Measurements from ENCODE around the gene STK32A. TPM values are rescaled to one million over a fixed set of nuclear protein-coding genes. Genes with fewer than 3 reads are reported as not detected.

STK32A gene
- total RNA-seq, 1 donor from 2014 or later, result not detected

DNA sequence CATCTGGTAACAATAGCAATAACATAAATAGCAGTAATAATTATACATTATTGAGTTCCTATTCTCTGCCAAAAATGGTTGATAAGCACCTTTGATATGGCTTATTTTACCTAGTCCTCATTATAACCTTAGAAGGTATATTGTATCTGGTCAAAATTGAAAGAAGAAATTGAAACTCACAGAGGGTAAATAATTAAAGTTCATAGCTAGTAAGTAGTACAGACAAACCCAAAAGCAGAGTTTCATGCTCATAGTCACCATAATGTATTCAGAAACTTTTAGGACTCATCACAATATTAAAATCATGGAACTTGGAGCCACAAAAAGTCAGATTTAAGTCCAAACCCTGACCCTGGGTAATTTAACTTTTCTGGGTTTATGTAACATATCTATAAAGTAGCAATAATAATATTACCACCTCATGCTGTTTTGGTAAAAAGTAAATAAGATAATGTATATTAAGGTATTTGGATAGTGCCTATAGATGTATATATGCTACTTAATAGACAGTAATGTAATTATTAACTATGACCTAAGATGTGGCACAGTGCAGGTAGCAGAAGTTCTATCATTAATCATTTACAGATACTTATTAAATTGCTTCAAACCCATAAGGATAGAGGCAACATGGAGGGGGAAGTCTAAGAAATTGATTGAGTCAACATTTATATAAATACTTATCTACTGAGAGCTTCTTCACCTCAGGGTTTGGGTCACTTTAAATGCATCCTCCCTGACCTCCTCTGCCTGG lies 32.4 kb downstream of the STK32A start:
- DNase-seq, result no peak

DNA sequence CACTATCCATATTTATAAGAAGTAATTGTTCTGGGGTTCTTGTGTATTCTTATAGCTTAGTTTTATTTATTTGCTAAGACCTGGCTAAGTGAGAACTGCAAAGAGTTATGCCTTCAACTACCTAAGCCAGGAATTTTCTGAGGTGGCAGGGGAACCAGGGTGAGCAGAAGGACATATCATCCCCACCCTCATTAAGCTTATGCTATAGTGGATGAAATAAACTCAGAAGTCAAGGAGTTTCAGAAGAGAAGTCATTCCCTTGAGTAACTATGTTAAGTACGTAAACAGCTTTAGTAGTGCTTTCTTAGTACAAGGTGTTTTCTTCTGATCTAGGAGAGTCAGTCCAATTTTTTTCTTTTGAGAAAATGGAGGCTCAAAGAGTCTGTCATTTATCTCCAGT lies 41.7 kb downstream of the STK32A start:
- DNase-seq, result no peak

DNA sequence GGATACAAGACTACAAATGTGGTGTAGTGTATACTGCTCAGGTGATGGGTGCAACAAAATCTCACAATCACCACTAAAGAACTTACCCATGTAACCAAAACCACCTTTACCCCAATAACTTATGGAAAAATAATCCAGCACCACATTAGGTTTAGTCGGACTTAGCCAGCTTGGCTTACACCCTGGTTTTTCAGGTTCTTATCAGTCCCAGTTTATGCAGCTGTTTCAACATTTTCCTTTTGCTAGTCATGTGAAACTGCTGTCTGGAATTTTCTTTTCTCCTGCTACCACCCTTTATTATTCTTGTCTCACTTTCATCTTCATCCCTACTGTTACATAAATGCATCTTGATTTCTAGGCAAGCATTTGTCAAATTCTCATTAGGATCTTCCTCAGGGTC lies 51.5 kb downstream of the STK32A start:
- DNase-seq, result no peak

DNA sequence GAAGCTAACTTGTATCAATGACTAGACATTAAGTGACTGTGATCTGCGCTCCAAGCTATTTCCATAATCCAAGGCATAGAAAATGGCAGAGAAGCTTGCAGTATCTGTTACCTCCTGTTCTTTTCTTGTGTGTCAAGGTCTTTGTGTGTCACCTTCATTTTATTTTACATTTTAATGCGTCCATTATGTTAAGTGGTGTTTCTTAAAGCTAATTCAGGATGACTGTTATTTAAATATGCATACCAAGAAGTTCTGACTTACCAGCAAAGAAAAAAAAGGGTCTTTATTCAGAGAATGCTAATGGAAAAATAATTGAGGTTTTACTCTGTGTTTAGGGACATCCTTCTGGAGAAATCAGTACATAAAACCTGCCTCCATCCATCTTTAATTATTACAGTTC lies 52.3 kb downstream of the STK32A start:
- no peak for DNase-seq

GRCh38 chr5:147290261-147290660 lies 55.4 kb downstream of the STK32A start:
- DNase-seq, result no peak

DNA sequence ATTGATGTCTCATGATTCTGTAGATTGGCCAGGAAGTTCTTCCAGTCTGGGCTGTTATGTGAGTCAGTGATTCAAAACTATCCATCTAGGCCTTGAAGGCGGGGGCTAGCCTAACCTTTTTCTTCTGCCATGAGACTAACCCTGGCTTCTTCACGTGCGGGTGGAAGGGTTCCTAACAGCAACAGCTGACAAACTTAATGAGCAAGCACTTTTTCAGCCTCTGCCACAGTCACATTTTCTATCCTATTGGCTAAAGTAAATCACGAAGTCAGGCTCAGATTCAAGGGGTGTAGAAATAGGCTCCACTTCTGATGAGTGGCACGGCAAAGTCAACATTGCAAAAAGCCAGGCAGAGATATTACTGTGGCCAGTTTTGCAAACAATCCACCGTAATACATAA lies 68.4 kb downstream of the STK32A start:
- peak; percentile 35 for DNase-seq

- DNase-seq, result peak; percentile 89
Observed at GRCh38 chr5:147303976-147304375, 69.2 kb downstream of the STK32A start.

DNA sequence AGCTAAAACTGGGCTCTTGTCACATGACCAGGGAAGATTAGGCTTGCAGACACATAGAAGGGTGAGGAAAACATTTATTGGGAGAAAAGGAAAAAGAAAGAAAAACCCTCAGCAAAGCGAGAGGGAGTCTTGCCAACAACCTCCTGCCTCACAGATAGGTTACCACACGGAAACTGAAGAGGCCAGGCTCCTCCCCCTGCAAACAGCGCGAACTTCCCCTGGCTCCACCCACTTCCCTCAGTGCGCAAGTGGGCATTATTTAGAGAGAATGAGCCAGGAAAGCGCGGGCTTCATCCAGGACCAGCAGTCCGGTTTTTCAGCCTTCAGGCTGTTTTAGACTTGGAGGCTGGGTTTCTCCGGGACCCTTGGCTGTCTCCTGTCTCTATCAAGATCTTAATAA lies 70.3 kb downstream of the STK32A start:
- DNase-seq, result no peak

- no peak for DNase-seq
Observed at GRCh38 chr5:147306351-147306750, 71.5 kb downstream of the STK32A start.

DNA sequence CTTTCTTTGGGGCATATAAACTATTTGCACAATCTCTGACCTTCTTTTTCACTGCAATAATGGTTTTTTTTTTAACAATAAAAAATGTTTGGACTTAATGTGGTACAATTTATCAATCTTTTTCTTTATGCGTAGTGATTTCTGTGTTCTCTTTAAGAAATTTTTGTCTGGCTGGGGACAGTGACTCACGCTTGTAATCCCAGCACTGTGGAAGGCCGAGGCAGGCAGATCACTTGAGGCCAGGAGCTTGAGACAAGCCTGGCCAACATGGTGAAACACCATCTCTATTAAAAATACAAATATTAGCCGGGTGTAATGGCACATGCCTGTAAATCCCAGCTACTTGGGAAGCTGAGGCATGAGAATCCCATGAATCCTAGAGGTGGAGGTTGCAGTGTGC lies 72.3 kb downstream of the STK32A start:
- DNase-seq, result no peak

GRCh38 chr5:147309621-147310020 lies 74.8 kb downstream of the STK32A start:
- peak; percentile 38 for DNase-seq

GRCh38 chr5:147310059-147310704 lies 75.4 kb downstream of the STK32A start:
- peak; percentile 91 for DNase-seq

- no peak for DNase-seq
Observed at GRCh38 chr5:147317978-147318684, 83.3 kb downstream of the STK32A start.

DNA sequence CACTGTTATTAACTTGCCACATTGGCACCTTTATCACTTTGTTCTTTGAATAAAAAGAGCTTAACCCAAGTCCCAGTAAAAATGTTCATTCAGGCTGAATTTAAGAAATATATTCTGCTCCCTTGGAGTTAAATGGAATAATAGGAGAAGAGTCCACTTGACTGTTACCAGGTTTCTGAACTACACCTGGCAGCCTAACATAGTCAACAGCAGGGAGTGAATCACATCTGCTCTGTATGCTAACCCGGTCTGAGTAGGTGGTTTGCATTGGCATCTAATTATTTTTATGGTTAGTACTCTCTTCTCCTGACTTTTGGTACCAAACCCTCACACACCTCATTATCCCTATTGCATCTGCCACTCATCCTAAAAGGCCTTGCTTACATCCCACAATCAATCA lies 86.7 kb downstream of the STK32A start:
- DNase-seq, result no peak

- no peak for DNase-seq
Observed at GRCh38 chr5:147327421-147327820, 92.6 kb downstream of the STK32A start.

DNA sequence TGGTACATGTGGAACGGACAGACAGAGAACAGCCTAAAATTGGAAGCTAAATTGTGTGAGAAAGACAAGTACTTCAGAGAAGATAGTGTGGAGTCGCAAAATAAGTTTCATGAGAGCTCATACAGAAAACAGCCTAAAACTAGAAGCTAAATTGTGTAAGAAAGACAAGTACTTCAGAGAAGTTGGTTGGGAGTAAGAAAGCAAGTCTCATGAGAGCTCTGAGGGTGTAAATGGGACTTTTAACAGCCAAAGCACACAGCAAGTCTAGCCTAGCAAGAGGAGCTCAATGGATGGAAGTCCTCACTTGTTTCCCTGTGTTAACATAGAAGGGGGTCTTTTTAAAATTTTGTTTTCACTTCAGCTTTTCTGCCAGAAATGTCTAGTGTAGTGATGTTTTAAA lies 93.1 kb downstream of the STK32A start:
- DNase-seq, result no peak

GRCh38 chr5:147332658-147333057 lies 97.8 kb downstream of the STK32A start:
- DNase-seq, result no peak

GRCh38 chr5:147336876-147337275 lies 102.0 kb downstream of the STK32A start:
- no peak for DNase-seq

DNA sequence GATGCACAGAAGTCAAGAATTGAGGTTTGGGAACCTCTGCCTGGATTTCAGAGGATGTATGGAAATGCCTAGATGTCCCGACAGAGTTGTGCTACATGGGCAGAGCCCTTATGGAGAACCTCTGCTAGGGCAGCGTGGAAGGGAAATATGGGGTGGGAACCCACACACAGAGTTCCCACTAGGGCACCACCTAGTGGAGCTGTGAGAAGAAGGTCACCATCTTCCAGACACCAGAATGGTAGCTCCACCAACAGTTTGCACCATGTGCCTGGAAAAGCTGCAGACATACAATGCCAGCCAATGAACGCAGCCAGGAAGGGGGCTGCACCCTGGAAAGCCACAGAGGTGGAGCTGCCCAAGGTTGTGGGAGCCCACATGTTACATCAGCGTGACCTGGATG lies 104.5 kb downstream of the STK32A start:
- peak; percentile 8 for DNase-seq

DNA sequence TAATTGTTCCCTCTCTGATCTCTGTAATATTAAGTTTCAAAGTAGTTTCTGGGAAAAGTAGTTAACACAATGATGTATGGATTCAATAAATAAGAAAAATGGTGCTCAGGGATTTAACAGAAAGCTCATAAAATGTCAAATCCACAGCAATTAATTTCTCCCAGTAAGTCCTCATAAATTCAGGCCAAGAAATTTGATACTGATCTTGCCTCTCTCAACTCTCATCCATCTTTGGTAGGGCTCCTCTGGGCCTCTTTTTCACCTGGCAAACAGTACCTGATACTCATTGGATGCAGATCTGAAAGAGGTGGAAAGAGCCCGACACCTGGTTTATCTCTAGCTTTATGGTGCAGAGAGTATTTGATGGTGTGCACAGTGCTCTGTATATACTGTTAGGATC lies 106.1 kb downstream of the STK32A start:
- DNase-seq, result no peak

DNA sequence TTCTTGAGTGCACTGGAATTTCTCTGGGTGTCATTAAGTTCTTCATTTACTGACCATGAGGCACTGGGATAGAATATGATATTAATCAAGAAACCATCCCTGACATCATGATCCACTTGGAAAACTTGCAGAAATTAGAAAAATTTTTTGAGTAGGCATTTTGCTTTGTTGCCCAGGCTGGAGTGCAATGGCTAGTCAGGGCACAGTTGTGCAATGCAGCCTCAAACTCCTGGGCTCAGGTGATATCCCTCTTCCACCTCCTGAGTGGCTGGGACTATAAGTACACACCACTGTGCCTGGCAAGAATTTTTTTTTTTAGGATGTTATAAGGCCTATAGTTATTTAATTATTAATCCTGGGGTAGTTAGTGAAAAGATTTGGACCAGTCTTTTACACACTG lies 106.5 kb downstream of the STK32A start:
- DNase-seq, result no peak

DNA sequence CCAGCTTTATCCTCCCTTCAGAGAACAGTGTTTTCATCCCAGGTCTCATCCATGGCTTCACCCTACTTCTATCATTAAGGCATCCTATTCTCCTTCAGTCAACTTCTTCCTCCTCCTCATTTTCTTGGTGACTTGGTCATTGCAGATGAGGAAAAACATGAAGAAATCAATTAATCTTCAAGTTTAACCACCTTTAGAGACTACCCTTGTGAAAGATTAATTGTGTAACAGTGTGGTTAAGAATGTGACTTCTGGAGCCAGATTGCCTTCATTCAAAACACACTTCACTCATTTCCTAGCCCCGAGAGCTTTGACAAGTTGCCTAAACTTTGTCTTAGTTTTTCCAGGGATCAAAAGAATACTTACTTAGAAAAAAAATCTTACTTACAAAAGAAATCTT lies 110.0 kb downstream of the STK32A start:
- no peak for DNase-seq

DNA sequence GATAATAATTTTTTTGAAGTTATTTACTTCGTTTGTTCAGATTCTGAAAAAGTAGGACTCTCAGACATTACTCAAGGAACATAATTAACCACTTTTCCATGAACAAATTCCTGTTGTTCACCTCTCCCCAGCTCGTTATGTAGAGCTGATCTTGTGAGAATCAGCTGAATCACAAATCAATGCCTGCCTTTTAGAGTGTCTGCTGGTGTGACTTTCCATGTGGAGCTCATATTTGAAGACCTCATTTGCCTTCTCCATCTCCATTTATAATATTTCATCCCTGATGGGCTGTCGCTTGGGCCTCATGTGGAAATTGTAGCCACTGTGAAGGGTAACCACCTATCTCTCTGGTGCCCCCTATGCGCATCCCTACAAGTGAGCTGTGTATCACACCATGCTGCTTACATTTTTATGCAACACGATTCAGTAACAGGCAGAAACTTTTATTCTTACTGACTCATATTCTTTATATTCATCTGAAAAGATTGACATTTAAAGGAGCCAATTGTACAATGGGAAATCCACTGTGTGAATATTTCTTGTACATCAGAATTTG lies 111.3 kb downstream of the STK32A start:
- DNase-seq, result peak; percentile 1

GRCh38 chr5:147348046-147348445 lies 113.2 kb downstream of the STK32A start:
- DNase-seq, result no peak

All from dermis blood vessel endothelial cell (primary cell).